Suprapubic skin (tissue), 4 donors: ENCODE data around the gene ATXN7L2.

Experiments
- POLR2A ChIP-seq, 2 donors: fragments of 450-650 bp; IDR thresholded peaks; one replicate each; pipeline ENCODE4 v1.6.1; 2017; ENCODE audit warnings: antibody characterized with exemption in 2 of 2, mild to moderate bottlenecking in 2 of 2, moderate library complexity in 2 of 2
- POLR2AphosphoS5 ChIP-seq, 3 donors: sonication (generic); formaldehyde crosslinking; IDR thresholded peaks; one replicate each; pipeline ENCODE4 v1.6.1; 2017; ENCODE audit warnings: antibody characterized with exemption in 3 of 3
- TF ChIP-seq, protein P1 (sequence below), 2 donors: fragments of 200-600 bp in 1 of 2; fragments of 450-650 bp in 1 of 2; sonication (generic) in 1 of 2; IDR thresholded peaks; one replicate each; pipeline ENCODE4 v1.5.1; 2016 to 2019; ENCODE audit warnings: antibody characterized with exemption in 2 of 2, mild to moderate bottlenecking in 1 of 2, moderate library complexity in 1 of 2

DNA sequence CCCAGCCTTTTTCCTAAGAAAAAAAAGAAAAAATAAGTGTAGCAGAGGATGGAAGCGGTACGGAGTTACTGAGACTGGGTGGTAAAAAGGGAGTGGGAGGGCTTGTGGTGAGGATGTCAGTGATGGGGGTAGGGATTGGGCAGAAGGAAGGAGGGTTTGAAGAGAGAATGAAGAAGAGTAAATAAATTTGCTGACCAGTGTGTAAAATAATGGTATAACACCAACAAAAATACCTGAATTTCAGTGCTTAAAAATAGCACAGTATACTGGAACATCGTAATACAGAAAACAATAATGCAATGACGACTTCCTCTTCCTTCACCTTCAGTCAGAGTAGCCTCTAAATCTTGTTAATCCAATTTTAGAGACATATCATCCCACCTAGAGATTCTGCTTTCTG lies 36.2 kb upstream of the ATXN7L2 start:
- TF ChIP-seq, protein P1, sequence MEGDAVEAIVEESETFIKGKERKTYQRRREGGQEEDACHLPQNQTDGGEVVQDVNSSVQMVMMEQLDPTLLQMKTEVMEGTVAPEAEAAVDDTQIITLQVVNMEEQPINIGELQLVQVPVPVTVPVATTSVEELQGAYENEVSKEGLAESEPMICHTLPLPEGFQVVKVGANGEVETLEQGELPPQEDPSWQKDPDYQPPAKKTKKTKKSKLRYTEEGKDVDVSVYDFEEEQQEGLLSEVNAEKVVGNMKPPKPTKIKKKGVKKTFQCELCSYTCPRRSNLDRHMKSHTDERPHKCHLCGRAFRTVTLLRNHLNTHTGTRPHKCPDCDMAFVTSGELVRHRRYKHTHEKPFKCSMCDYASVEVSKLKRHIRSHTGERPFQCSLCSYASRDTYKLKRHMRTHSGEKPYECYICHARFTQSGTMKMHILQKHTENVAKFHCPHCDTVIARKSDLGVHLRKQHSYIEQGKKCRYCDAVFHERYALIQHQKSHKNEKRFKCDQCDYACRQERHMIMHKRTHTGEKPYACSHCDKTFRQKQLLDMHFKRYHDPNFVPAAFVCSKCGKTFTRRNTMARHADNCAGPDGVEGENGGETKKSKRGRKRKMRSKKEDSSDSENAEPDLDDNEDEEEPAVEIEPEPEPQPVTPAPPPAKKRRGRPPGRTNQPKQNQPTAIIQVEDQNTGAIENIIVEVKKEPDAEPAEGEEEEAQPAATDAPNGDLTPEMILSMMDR (IDR thresholded peaks at IDR 0.05), result no peak
- TF ChIP-seq POLR2A (IDR thresholded peaks at IDR 0.05) (no peak), POLR2AphosphoS5 (IDR thresholded peaks at IDR 0.05) (no peak)
